HG02588 (cell line): ENCODE data around the gene GFM1.

Experiments
- ATAC-seq: cut with Tn5 transposase; IDR thresholded peaks from one replicate; pipeline ENCODE4 v1.9.1; 2021; ENCODE audit warnings: mild to moderate bottlenecking, moderate library complexity; ENCODE audit not compliant: unreplicated experiment

The GFM1 gene

GRCh38 chr3:158644345-158644908 is at the start of gene GFM1:
TSS of gene GFM1 (plus strand) at chr3:158644527. CDS start at chr3:158644635, 108 bp downstream.
- ATAC-seq: peak; percentile 99

GRCh38 chr3:158600787-158601186 is 43.5 kb upstream of the GFM1 start:
- ATAC-seq: no peak

GRCh38 chr3:158602227-158602626 is 42.1 kb upstream of the GFM1 start:
- no peak for ATAC-seq

GRCh38 chr3:158617982-158618875 is 26.1 kb upstream of the GFM1 start:
- no peak for ATAC-seq

GRCh38 chr3:158625881-158626280 is 18.4 kb upstream of the GFM1 start:
- no peak for ATAC-seq

- ATAC-seq: no peak
Measured at GRCh38 chr3:158631981-158632380, 12.3 kb upstream of the GFM1 start.

GRCh38 chr3:158640646-158641045 is 3.7 kb upstream of the GFM1 start:
- no peak for ATAC-seq

GRCh38 chr3:158642005-158642404 is 2.3 kb upstream of the GFM1 start:
- ATAC-seq: no peak

GRCh38 chr3:158642474-158643210 is 1.7 kb upstream of the GFM1 start:
- ATAC-seq: no peak

GRCh38 chr3:158649791-158650190 is 5.5 kb downstream of the GFM1 start:
- ATAC-seq: no peak

GRCh38 chr3:158651192-158651591 is 6.9 kb downstream of the GFM1 start:
- ATAC-seq: no peak

GRCh38 chr3:158652463-158652862 is 8.1 kb downstream of the GFM1 start:
- no peak for ATAC-seq

- ATAC-seq: no peak
Measured at GRCh38 chr3:158658889-158659288, 14.6 kb downstream of the GFM1 start.

- ATAC-seq: peak; percentile 94
Measured at GRCh38 chr3:158659454-158660237, 15.3 kb downstream of the GFM1 start.

GRCh38 chr3:158660711-158661110 is 16.4 kb downstream of the GFM1 start:
- no peak for ATAC-seq

GRCh38 chr3:158663246-158663645 is 18.9 kb downstream of the GFM1 start:
- no peak for ATAC-seq

GRCh38 chr3:158663832-158664231 is 19.5 kb downstream of the GFM1 start:
- ATAC-seq: no peak

GRCh38 chr3:158666416-158666815 is 22.1 kb downstream of the GFM1 start:
- ATAC-seq: no peak

GRCh38 chr3:158668506-158668905 is 24.2 kb downstream of the GFM1 start:
- no peak for ATAC-seq

GRCh38 chr3:158671821-158672214 is 27.5 kb downstream of the GFM1 start:
- ATAC-seq: peak; percentile 2
